ENCODE measurements around the gene RAB31.

- no peak for TF ChIP-seq POLR2AphosphoS5 (IDR thresholded peaks at IDR 0.05)
- TF ChIP-seq, protein P1, sequence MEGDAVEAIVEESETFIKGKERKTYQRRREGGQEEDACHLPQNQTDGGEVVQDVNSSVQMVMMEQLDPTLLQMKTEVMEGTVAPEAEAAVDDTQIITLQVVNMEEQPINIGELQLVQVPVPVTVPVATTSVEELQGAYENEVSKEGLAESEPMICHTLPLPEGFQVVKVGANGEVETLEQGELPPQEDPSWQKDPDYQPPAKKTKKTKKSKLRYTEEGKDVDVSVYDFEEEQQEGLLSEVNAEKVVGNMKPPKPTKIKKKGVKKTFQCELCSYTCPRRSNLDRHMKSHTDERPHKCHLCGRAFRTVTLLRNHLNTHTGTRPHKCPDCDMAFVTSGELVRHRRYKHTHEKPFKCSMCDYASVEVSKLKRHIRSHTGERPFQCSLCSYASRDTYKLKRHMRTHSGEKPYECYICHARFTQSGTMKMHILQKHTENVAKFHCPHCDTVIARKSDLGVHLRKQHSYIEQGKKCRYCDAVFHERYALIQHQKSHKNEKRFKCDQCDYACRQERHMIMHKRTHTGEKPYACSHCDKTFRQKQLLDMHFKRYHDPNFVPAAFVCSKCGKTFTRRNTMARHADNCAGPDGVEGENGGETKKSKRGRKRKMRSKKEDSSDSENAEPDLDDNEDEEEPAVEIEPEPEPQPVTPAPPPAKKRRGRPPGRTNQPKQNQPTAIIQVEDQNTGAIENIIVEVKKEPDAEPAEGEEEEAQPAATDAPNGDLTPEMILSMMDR (IDR thresholded peaks at IDR 0.05) = no peak
- TF ChIP-seq POLR2A (IDR thresholded peaks at IDR 0.05) = no peak
Observed at GRCh38 chr18:9867071-9867594, 159.0 kb downstream of the RAB31 start.
